Endothelial cell of umbilical vein (primary cell): ENCODE data around the gene PDE10A.

Experiments
- EZH2 ChIP-seq: IDR thresholded peaks from 2 replicates; pipeline ENCODE4 v1.6.1; 2012; ENCODE audit warnings: borderline replicate concordance, low read depth, mild to moderate bottlenecking, moderate library complexity, low read length, inconsistent platforms; ENCODE audit not compliant: severe bottlenecking
- FOS ChIP-seq: IDR thresholded peaks from 2 replicates; pipeline ENCODE4 v1.6.1; 2011; ENCODE audit warnings: mild to moderate bottlenecking, low read length, moderate library complexity, borderline replicate concordance; ENCODE audit not compliant: insufficient read depth
- GATA2 ChIP-seq: IDR thresholded peaks from 2 replicates; pipeline ENCODE4 v1.7.0; 2011; ENCODE audit warnings: low read depth, mild to moderate bottlenecking, moderate library complexity, mixed read lengths, low read length; ENCODE audit not compliant: insufficient read length, insufficient read depth
- JUN ChIP-seq: IDR thresholded peaks from 2 replicates; pipeline ENCODE4 v1.6.1; 2011; ENCODE audit warnings: borderline replicate concordance, low read depth; ENCODE audit not compliant: insufficient read length, insufficient read depth
- MYC ChIP-seq: IDR thresholded peaks from one replicate; pipeline ENCODE4 v1.6.1; 2011; ENCODE audit warnings: mild to moderate bottlenecking, low read depth, low read length
- POLR2A ChIP-seq: IDR thresholded peaks from 2 replicates; pipeline ENCODE4 v1.6.1; 2012; ENCODE audit warnings: low read depth, mild to moderate bottlenecking, control low read depth, low read length
- POLR2AphosphoS5 ChIP-seq: IDR thresholded peaks from 2 replicates; pipeline ENCODE4 v1.6.1; 2012; ENCODE audit warnings: low read depth, mild to moderate bottlenecking, control low read depth, low read length, moderate library complexity; ENCODE audit not compliant: insufficient read depth
- TF ChIP-seq, protein P1 (sequence below), 2 donors: IDR thresholded peaks; 1 replicate in 1 of 2; 2 replicates in 1 of 2; pipeline ENCODE4 v1.5.1; 2011; ENCODE audit warnings: low read length in 2 of 2, mild to moderate bottlenecking in 2 of 2, moderate library complexity in 2 of 2, control low read depth in 1 of 2, inconsistent platforms in 1 of 2, low read depth in 1 of 2; ENCODE audit not compliant: insufficient read depth in 1 of 2; ENCODE audit errors: extremely low read depth in 1 of 2
- TF ChIP-seq, protein P2 (sequence below): IDR thresholded peaks from 2 replicates; pipeline ENCODE4 v1.6.1; 2011; ENCODE audit not compliant: insufficient read depth, insufficient read length

DNA sequence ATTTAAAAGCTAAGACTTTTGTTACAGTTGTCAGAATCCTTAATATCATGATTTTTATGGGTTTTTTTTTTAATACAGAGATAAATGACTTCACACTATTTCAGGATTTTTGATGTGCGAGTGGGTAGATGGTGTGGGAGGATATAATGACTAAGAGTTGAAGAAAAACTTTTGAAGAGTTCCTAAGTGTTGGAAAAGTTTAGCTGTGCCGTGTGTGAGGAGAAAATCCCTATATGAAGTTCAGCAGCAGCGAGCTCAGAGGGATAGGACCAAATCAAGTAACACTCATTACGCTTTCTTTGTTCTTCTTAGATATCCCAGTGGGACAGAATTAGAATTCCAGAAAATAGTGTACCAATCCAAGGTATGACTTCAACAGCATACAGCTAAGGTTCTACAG lies 34.1 kb downstream of the PDE10A start:
- TF ChIP-seq EZH2: no peak
- TF ChIP-seq, protein P1, sequence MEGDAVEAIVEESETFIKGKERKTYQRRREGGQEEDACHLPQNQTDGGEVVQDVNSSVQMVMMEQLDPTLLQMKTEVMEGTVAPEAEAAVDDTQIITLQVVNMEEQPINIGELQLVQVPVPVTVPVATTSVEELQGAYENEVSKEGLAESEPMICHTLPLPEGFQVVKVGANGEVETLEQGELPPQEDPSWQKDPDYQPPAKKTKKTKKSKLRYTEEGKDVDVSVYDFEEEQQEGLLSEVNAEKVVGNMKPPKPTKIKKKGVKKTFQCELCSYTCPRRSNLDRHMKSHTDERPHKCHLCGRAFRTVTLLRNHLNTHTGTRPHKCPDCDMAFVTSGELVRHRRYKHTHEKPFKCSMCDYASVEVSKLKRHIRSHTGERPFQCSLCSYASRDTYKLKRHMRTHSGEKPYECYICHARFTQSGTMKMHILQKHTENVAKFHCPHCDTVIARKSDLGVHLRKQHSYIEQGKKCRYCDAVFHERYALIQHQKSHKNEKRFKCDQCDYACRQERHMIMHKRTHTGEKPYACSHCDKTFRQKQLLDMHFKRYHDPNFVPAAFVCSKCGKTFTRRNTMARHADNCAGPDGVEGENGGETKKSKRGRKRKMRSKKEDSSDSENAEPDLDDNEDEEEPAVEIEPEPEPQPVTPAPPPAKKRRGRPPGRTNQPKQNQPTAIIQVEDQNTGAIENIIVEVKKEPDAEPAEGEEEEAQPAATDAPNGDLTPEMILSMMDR (IDR thresholded peaks at IDR 0.05; ENCODE audit: extremely low read depth in 1 of 2, insufficient read depth in 1 of 2, low read depth in 1 of 2, low read length in 2 of 2): no peak
- no peak for TF ChIP-seq FOS
- TF ChIP-seq POLR2A: no peak
- no peak for TF ChIP-seq POLR2AphosphoS5
- TF ChIP-seq GATA2: no peak
- TF ChIP-seq MYC: no peak
- TF ChIP-seq, protein P2, sequence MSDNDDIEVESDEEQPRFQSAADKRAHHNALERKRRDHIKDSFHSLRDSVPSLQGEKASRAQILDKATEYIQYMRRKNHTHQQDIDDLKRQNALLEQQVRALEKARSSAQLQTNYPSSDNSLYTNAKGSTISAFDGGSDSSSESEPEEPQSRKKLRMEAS: no peak
- TF ChIP-seq JUN: no peak
